Tibial artery (tissue), 4 donors: ENCODE data around the gene SLC22A13.
"Not testable (repeated sequence)": the region's sequence is repeated elsewhere in the genome, so short reads cannot be mapped to it uniquely, and the experiment has no call there.

Source experiments
- DNase-seq, 2 donors: peaks; one replicate each; pipeline ENCODE4 v3.0.0-alpha.2; 2019
- H3K27ac ChIP-seq, 2 donors: fragments of 200-600 bp; sonication (generic) in 1 of 2; 1 replicate in 1 of 2; 2 replicates in 1 of 2; pipeline ENCODE4 v1.5.1; 2018 to 2019; ENCODE audit warnings: mild to moderate bottlenecking in 1 of 2
- H3K27me3 ChIP-seq, 2 donors: fragments of 200-600 bp; sonication (generic) in 1 of 2; one replicate each; pipeline versions ENCODE4 v1.5.1 to v1.6.0; 2016 to 2019
- H3K36me3 ChIP-seq, 3 donors: fragments of 200-600 bp; sonication (generic) in 2 of 3; one replicate each; pipeline ENCODE4 v1.5.1; 2016 to 2019; ENCODE audit warnings: mild to moderate bottlenecking in 2 of 3
- H3K4me1 ChIP-seq, 4 donors: fragments of 200-600 bp; sonication (generic) in 2 of 4; 1 replicate in 3 of 4; 2 replicates in 1 of 4; pipeline ENCODE4 v1.5.1; 2016 to 2019
- H3K4me3 ChIP-seq, 2 donors: fragments of 200-600 bp; sonication (generic) in 1 of 2; 1 replicate in 1 of 2; 2 replicates in 1 of 2; pipeline ENCODE4 v1.5.1; 2018 to 2019; ENCODE audit warnings: mild to moderate bottlenecking in 2 of 2
- H3K9me3 ChIP-seq, 3 donors: fragments of 200-600 bp; sonication (generic) in 1 of 3; one replicate each; pipeline ENCODE4 v1.5.1; 2016 to 2019
- CTCF ChIP-seq, 2 experiments: fragments of 200-600 bp in 1 of 2; fragments of 450-650 bp in 1 of 2; IDR thresholded peaks; one replicate each; pipeline ENCODE4 v1.5.1; 2017 to 2019; ENCODE audit warnings: antibody characterized with exemption in 2 of 2, mild to moderate bottlenecking in 1 of 2, moderate library complexity in 1 of 2
- intact Hi-C: fragments of 100-400 bp; cut with DNase I; formaldehyde crosslinking; loops from one replicate; pipeline ENCODE4 v1.15.0; 2023; ENCODE audit warnings: low total_unique reads

Gene SLC22A13

GRCh38 chr3:38318766-38319671 lies 53.4 kb downstream of the SLC22A13 start:
- H3K36me3 ChIP-seq = no peaks in the 10 kb centered on the region
- no peaks in the 10 kb centered on the region for H3K27me3 ChIP-seq
- intact Hi-C loops = no loop called here
- TF ChIP-seq CTCF (IDR thresholded peaks at IDR 0.05) = no peak
- DNase-seq = peak in 1 of 2 donors; percentile 13
- H3K4me3 ChIP-seq = no peak overlapping the region
- no peaks in the 10 kb centered on the region for H3K9me3 ChIP-seq
- H3K27ac ChIP-seq = no peak overlapping the region
- no peaks in the 10 kb centered on the region for H3K4me1 ChIP-seq

GRCh38 chr3:38320638-38321037 lies 55.0 kb downstream of the SLC22A13 start:
- intact Hi-C loops, H3K4me3 ChIP-seq, H3K9me3 ChIP-seq, DNase-seq, H3K4me1 ChIP-seq, H3K36me3 ChIP-seq, H3K27ac ChIP-seq, H3K27me3 ChIP-seq: not testable (repeated sequence)

- no peak overlapping the region for H3K4me3 ChIP-seq
- H3K27ac ChIP-seq = no peak overlapping the region
- intact Hi-C loops = no loop called here
- H3K4me1 ChIP-seq = no peaks in the 10 kb centered on the region
- DNase-seq = no peak
- H3K36me3 ChIP-seq = no peaks in the 10 kb centered on the region
- peaks cover 0 to 10% of the 10 kb centered on the region in 2 donors for H3K27me3 ChIP-seq
- no peak for TF ChIP-seq CTCF (IDR thresholded peaks at IDR 0.05)
- H3K9me3 ChIP-seq = no peaks in the 10 kb centered on the region
Measured at GRCh38 chr3:38323060-38323459, 57.4 kb downstream of the SLC22A13 start.

GRCh38 chr3:38325256-38325655 lies 59.6 kb downstream of the SLC22A13 start:
- Histone ChIP-seq H3K4me1 (no peaks in the 10 kb centered on the region), H3K27ac (no peak overlapping the region), H3K4me3 (no peak overlapping the region), H3K27me3 (peaks cover 0 to 10% of the 10 kb centered on the region in 2 donors), H3K9me3 (no peaks in the 10 kb centered on the region), H3K36me3 (no peaks in the 10 kb centered on the region)
- TF ChIP-seq CTCF (IDR thresholded peaks at IDR 0.05) = no peak
- intact Hi-C loops = no loop called here
- DNase-seq = peak in 1 of 2 donors; percentile 47

- intact Hi-C loops = no loop called here
- no peak for DNase-seq
Measured at GRCh38 chr3:38327335-38328009, 61.9 kb downstream of the SLC22A13 start.

More at GRCh38 chr3:38327335-38328009, 61.9 kb downstream of the SLC22A13 start:
- TF ChIP-seq CTCF (IDR thresholded peaks at IDR 0.05) = no peak
- no peaks in the 10 kb centered on the region for H3K9me3 ChIP-seq
- no peak overlapping the region for H3K27ac ChIP-seq
- H3K4me1 ChIP-seq = no peaks in the 10 kb centered on the region
- H3K36me3 ChIP-seq = no peaks in the 10 kb centered on the region
- H3K27me3 ChIP-seq = peaks cover 0 to 10% of the 10 kb centered on the region in 2 donors
- H3K4me3 ChIP-seq = no peak overlapping the region
